Colonic mucosa (tissue), 4 donors: Measurements from ENCODE around the gene IZUMO3. TPM values are rescaled to one million over a fixed set of nuclear protein-coding genes. Genes with fewer than 3 reads are reported as not detected.

Experiments
- DNase-seq: peaks from one replicate; pipeline ENCODE4 v3.0.0-alpha.2; 2020
- H3K27ac ChIP-seq: fragments of 200-600 bp; one replicate; pipeline ENCODE4 v1.8.0; 2021
- H3K27me3 ChIP-seq: fragments of 200-600 bp; one replicate; pipeline ENCODE4 v1.8.0; 2021
- H3K36me3 ChIP-seq: fragments of 200-600 bp; one replicate; pipeline ENCODE4 v1.8.0; 2021
- H3K4me1 ChIP-seq: fragments of 200-600 bp; one replicate; pipeline ENCODE4 v1.8.0; 2021; ENCODE audit warnings: mild to moderate bottlenecking
- H3K4me3 ChIP-seq: fragments of 200-600 bp; one replicate; pipeline ENCODE4 v1.8.0; 2021
- H3K9ac ChIP-seq, 2 donors: one replicate each; pipeline ENCODE4 v1.7.0; 2013; ENCODE audit warnings: control low read depth in 2 of 2, low read depth in 2 of 2, low read length in 2 of 2
- H3K9me3 ChIP-seq: fragments of 200-600 bp; one replicate; pipeline ENCODE4 v1.8.0; 2021
- intact Hi-C: fragments of 100-400 bp; cut with DNase I; formaldehyde crosslinking; loops from one replicate; pipeline ENCODE4 v1.14.1; 2022
- total RNA-seq, 2 donors: library from RNA; stranded (reverse); fragmentation: NEBNext Ultra II Directional in 1 of 2; extraction: Animal tissue kit (Norgen Biotek cat#: 25700) in 1 of 2; gene quantifications; one replicate each; pipeline ENCODE4 v1.2.1, GENCODE V29; 2021
- TF ChIP-seq, protein P1 (sequence below): fragments of 200-600 bp; IDR thresholded peaks from one replicate; pipeline ENCODE4 v1.8.0; 2022; ENCODE audit warnings: antibody characterized with exemption, mild to moderate bottlenecking
- donor health status: healthy.
- donor health status: DM: no; HTN: no; CAD: no.
- donor health status: DM: no; HTN: no; CAD: no.

IZUMO3 gene
- total RNA-seq, 2 donors from 2014 or later, result not detected

DNA sequence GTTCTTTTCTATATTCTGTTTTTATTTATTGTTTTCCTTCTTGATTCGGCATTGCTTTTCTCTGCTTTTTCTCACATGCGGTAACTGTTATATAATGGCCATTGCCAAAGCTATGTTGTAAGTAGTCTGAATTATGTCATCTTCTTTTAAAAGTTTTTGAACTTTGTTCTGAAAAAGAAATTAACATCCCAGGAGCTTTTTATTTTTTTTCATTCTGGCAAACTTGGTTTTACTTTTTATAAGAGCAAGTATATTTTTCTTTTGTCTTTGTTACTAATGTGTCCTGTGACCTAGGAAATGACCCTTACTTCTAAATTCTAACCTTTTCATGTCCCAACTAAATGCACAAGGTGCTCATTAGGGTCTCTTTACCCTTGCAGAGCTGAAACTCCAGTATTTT, 26.7 kb upstream of the IZUMO3 start:
- H3K27me3 ChIP-seq, result no peaks in the 10 kb centered on the region
- TF ChIP-seq, protein P1, sequence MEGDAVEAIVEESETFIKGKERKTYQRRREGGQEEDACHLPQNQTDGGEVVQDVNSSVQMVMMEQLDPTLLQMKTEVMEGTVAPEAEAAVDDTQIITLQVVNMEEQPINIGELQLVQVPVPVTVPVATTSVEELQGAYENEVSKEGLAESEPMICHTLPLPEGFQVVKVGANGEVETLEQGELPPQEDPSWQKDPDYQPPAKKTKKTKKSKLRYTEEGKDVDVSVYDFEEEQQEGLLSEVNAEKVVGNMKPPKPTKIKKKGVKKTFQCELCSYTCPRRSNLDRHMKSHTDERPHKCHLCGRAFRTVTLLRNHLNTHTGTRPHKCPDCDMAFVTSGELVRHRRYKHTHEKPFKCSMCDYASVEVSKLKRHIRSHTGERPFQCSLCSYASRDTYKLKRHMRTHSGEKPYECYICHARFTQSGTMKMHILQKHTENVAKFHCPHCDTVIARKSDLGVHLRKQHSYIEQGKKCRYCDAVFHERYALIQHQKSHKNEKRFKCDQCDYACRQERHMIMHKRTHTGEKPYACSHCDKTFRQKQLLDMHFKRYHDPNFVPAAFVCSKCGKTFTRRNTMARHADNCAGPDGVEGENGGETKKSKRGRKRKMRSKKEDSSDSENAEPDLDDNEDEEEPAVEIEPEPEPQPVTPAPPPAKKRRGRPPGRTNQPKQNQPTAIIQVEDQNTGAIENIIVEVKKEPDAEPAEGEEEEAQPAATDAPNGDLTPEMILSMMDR, result no peak
- no peaks in the 10 kb centered on the region for H3K36me3 ChIP-seq
- no peak for DNase-seq
- H3K4me1 ChIP-seq, result no peaks in the 10 kb centered on the region
- H3K4me3 ChIP-seq, result no peak overlapping the region
- intact Hi-C loops, result no loop called here
- H3K9me3 ChIP-seq, result no peaks in the 10 kb centered on the region
- no peak overlapping the region for H3K9ac ChIP-seq
- no peak overlapping the region for H3K27ac ChIP-seq

DNA sequence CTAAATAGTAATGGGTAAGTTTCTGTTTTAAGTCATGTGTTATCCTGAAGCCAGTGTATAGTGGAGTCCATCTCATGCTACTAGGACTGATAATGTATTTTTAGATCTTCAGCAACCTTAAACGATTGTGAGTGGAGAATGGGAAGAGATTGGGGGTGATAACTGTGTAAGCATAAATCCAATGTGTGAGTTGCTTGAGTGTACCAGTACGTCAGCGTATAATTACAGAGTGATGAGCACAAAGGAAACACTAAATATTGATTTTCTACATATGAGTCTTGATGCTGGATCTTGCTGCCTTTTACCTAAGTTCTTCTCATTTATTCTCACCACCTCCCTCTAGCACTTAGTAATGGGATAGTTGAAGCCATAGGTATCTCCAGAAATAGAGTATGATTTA, 16.3 kb upstream of the IZUMO3 start:
- H3K9ac ChIP-seq, result no peak overlapping the region
- no peaks in the 10 kb centered on the region for H3K36me3 ChIP-seq
- H3K27ac ChIP-seq, result no peak overlapping the region
- H3K4me1 ChIP-seq, result no peaks in the 10 kb centered on the region
- H3K27me3 ChIP-seq, result no peaks in the 10 kb centered on the region
- no peaks in the 10 kb centered on the region for H3K9me3 ChIP-seq
- intact Hi-C loops, result no loop called here
- H3K4me3 ChIP-seq, result no peak overlapping the region
- no peak for DNase-seq
- TF ChIP-seq, protein P1, result no peak

DNA sequence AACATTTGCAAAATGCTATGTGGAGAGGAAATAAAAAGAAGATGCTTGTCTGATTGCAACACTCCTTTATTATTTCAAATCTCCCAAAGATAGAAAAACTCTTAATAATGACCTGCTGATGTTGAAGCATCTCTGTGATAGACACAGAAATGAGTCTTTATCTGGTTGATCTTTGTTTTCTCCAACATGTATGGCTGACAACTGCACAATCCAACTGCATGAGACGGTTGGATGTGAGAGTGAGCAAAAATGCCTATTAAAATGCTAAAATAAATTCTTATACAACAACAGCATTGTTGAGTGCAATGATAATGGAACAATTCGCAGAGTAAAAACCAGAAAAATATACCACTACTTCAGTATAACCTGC, 7.5 kb upstream of the IZUMO3 start:
- TF ChIP-seq, protein P1, result no peak
- no peak for DNase-seq

DNA sequence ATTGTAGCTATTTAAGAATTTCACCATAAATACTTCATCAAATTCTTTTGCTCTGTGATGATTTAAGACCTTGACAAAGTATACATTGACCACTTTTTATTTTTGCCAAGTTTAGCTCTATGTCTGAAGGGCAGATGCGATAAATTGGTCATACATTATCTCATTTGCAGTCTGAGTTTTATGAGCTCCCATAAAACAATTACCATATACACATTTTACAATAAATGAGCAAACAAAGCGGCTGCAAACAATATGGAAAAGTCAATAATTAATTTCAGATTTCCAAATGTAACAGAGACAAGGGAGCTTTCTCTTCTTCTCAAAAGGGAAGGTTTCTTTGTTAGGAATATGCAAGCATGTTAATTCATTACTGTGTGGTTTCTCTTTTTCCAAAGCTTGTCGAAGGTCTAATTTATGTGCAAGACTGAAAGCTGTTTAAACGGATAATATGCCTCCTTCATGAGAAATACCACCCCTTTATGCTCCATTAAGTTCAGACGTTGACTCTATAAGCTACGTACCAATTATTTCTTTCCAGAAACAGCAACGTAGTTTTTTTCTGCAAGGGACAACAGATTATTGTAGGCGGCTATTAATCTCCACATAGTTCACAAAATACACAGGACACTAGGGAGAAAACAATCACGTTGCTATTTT, 7.0 kb upstream of the IZUMO3 start:
- H3K27ac ChIP-seq, result no peak overlapping the region
- DNase-seq, result no peak
- no peaks in the 10 kb centered on the region for H3K9me3 ChIP-seq
- H3K27me3 ChIP-seq, result no peaks in the 10 kb centered on the region
- TF ChIP-seq, protein P1, result no peak
- no peaks in the 10 kb centered on the region for H3K4me1 ChIP-seq
- H3K4me3 ChIP-seq, result no peak overlapping the region
- H3K9ac ChIP-seq, result no peak overlapping the region
- no peaks in the 10 kb centered on the region for H3K36me3 ChIP-seq
- intact Hi-C loops, result no loop called here

More for the DNA sequence above, 7.5 kb upstream of the IZUMO3 start:
- Histone ChIP-seq H3K27me3 (no peaks in the 10 kb centered on the region), H3K9ac (no peak overlapping the region), H3K4me3 (no peak overlapping the region), H3K36me3 (no peaks in the 10 kb centered on the region), H3K9me3 (no peaks in the 10 kb centered on the region), H3K27ac (no peak overlapping the region), H3K4me1 (no peaks in the 10 kb centered on the region)
- intact Hi-C loops, result no loop called here

DNA sequence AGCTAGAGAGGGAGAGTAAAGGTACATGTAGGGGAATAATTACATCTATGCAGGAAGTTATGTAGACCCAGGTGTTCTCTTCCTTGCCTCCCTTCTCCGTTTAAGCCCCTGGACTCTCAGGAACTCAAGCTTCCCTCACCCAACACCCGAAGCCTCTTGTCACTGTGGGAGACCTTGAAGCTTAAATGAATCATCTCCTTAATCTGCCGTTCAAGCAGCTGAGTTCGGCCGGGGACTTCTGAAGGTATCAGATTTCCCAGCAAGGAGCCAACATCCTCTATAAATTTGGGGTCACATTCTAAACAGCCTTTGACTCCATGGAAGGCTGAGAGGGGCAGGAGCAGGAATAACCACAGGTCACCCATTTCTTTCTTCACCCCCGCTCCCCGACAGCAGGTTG, 412 bp downstream of the IZUMO3 start:
- TF ChIP-seq, protein P1, result no peak

More for the DNA sequence above, 412 bp downstream of the IZUMO3 start:
- H3K9ac ChIP-seq, result no peak overlapping the region
- H3K27ac ChIP-seq, result no peak overlapping the region
- no peaks in the 10 kb centered on the region for H3K36me3 ChIP-seq
- H3K4me3 ChIP-seq, result no peak overlapping the region
- no peak for DNase-seq
- intact Hi-C loops, result no loop called here
- H3K27me3 ChIP-seq, result no peaks in the 10 kb centered on the region
- no peaks in the 10 kb centered on the region for H3K4me1 ChIP-seq
- H3K9me3 ChIP-seq, result no peaks in the 10 kb centered on the region
